GM23338 (cell line): Measurements from ENCODE around the gene COA6. TPM values are rescaled to one million over a fixed set of nuclear protein-coding genes. Genes with fewer than 3 reads are reported as not detected.

ENCODE experiments used
- ATAC-seq: fragments of 200-7000 bp; cut with Tn5 transposase; 3 replicates; pipeline ENCODE4 v1.9.1; 2020
- DNase-seq: peaks from one replicate; pipeline ENCODE4 v3.0.0-alpha.2; 2015; ENCODE audit warnings: low spot score
- H2AFZ ChIP-seq: fragments of 200-600 bp; sonication (generic); 2 replicates; pipeline ENCODE4 v1.8.0; 2016; ENCODE audit warnings: antibody characterized with exemption, mild to moderate bottlenecking, moderate library complexity
- H3F3A ChIP-seq: fragments of 200-600 bp; sonication (generic); replicated peaks from 2 replicates; pipeline ENCODE4 v1.8.0; 2017; ENCODE audit warnings: antibody characterized with exemption, mixed run types, low read depth
- H3K27ac ChIP-seq: fragments of 200-600 bp; sonication (generic); 2 replicates; pipeline ENCODE4 v1.6.1; 2016; ENCODE audit warnings: low read depth
- H3K27me3 ChIP-seq: fragments of 200-600 bp; sonication (generic); 2 replicates; pipeline ENCODE4 v1.8.0; 2016; ENCODE audit warnings: mild to moderate bottlenecking, mixed run types, moderate library complexity; ENCODE audit not compliant: insufficient read depth
- H3K36me3 ChIP-seq: fragments of 200-600 bp; sonication (generic); 2 replicates; pipeline ENCODE4 v1.8.0; 2016; ENCODE audit warnings: mild to moderate bottlenecking; ENCODE audit not compliant: insufficient read depth
- H3K4me1 ChIP-seq: fragments of 200-600 bp; sonication (generic); 2 replicates; pipeline ENCODE4 v1.8.0; 2016; ENCODE audit warnings: mild to moderate bottlenecking, moderate library complexity; ENCODE audit not compliant: insufficient read depth
- H3K4me2 ChIP-seq: fragments of 200-600 bp; sonication (generic); 2 replicates; pipeline ENCODE4 v1.7.1; 2017; ENCODE audit warnings: mixed run types
- H3K4me3 ChIP-seq: fragments of 200-600 bp; sonication (generic); 2 replicates; pipeline ENCODE4 v1.6.1; 2016; ENCODE audit warnings: mixed run types
- H3K79me2 ChIP-seq: fragments of 200-600 bp; sonication (generic); replicated peaks from 2 replicates; pipeline ENCODE4 v1.8.0; 2017; ENCODE audit warnings: mild to moderate bottlenecking; ENCODE audit not compliant: insufficient read depth
- H3K9me2 ChIP-seq: fragments of 200-600 bp; sonication (generic); 2 replicates; pipeline ENCODE4 v1.8.0; 2017; ENCODE audit not compliant: insufficient read depth
- H4K20me1 ChIP-seq: fragments of 200-600 bp; sonication (generic); replicated peaks from 2 replicates; pipeline ENCODE4 v1.8.0; 2017; ENCODE audit warnings: mild to moderate bottlenecking; ENCODE audit not compliant: insufficient read depth
- H3K27ac Mint-ChIP-seq: 2 replicates; pipeline ENCODE4 v1.8.0; 2020; ENCODE audit warnings: inconsistent platforms, mild to moderate bottlenecking, moderate library complexity, mixed read lengths
- H3K27me3 Mint-ChIP-seq: 3 replicates; pipeline ENCODE4 v1.8.0; 2022; ENCODE audit warnings: low read depth, mild to moderate bottlenecking, moderate library complexity, mixed read lengths, inconsistent platforms; ENCODE audit not compliant: insufficient read depth, poor library complexity
- H3K36me3 Mint-ChIP-seq: 3 replicates; pipeline ENCODE4 v1.8.0; 2021; ENCODE audit warnings: low read depth, mild to moderate bottlenecking, inconsistent platforms, moderate library complexity, mixed read lengths
- H3K4me1 Mint-ChIP-seq: 3 replicates; pipeline ENCODE4 v1.8.0; 2020; ENCODE audit warnings: mild to moderate bottlenecking, inconsistent platforms, mixed read lengths
- H3K4me3 Mint-ChIP-seq: 3 replicates; pipeline ENCODE4 v1.8.0; 2021; ENCODE audit warnings: moderate library complexity, mild to moderate bottlenecking, inconsistent platforms, mixed read lengths
- H3K9me3 Mint-ChIP-seq: 3 replicates; pipeline ENCODE4 v1.8.0; 2020; ENCODE audit warnings: moderate library complexity, mild to moderate bottlenecking, inconsistent platforms, mixed read lengths
- CREB1 ChIP-seq: fragments of 250-450 bp; sonication (Bioruptor Pico); IDR thresholded peaks from 2 replicates; pipeline ENCODE4 v1.5.0; 2020; ENCODE audit warnings: low read depth, mild to moderate bottlenecking, moderate library complexity
- ETS1 ChIP-seq: IDR thresholded peaks from 2 replicates; pipeline ENCODE4 v1.6.1; 2016; ENCODE audit warnings: antibody characterized with exemption
- EZH2 ChIP-seq: fragments of 200-600 bp; sonication (generic); IDR thresholded peaks from one replicate; pipeline ENCODE4 v1.8.0; 2017; ENCODE audit warnings: antibody characterized with exemption, mild to moderate bottlenecking, low read depth; ENCODE audit not compliant: unreplicated experiment
- EZH2phosphoT487 ChIP-seq: fragments of 200-600 bp; sonication (generic); IDR thresholded peaks from one replicate; pipeline ENCODE4 v1.8.1; 2018; ENCODE audit warnings: antibody characterized with exemption; ENCODE audit not compliant: unreplicated experiment
- JUNB ChIP-seq: IDR thresholded peaks from one replicate; pipeline ENCODE4 v1.6.1; 2016; ENCODE audit warnings: antibody characterized with exemption; ENCODE audit not compliant: unreplicated experiment
- POLR2AphosphoS5 ChIP-seq: IDR thresholded peaks from 2 replicates; pipeline ENCODE4 v1.6.1; 2016; ENCODE audit warnings: antibody characterized with exemption, low read depth
- STAT1 ChIP-seq: IDR thresholded peaks from one replicate; pipeline ENCODE4 v1.6.1; 2016; ENCODE audit warnings: antibody characterized with exemption; ENCODE audit not compliant: unreplicated experiment
- ZNF331 ChIP-seq: fragments of 250-450 bp; sonication (Bioruptor Pico); IDR thresholded peaks from 2 replicates; pipeline ENCODE4 v1.5.0; 2020; ENCODE audit warnings: low read depth, mild to moderate bottlenecking, moderate library complexity
- ZNF462 ChIP-seq: fragments of 250-450 bp; sonication (Bioruptor Pico); IDR thresholded peaks from 2 replicates; pipeline ENCODE4 v1.5.0; 2020; ENCODE audit warnings: mild to moderate bottlenecking, moderate library complexity
- polyA plus RNA-seq: library from polyadenylated mRNA; unstranded; fragments of >200 nt; fragmentation: Nextera tagmentation; extraction: Ambion mirVana; gene quantifications from 2 replicates; pipeline ENCODE4 v1.2.1, GENCODE V29; 2016
- total RNA-seq: library from RNA; depleted of rRNA; stranded (reverse); fragments of >200 nt; shearing (Covaris generic); gene quantifications from 2 replicates; pipeline ENCODE4 v1.2.3, GENCODE V29; 2014

COA6 gene
- total and polyA plus RNA-seq, 2 experiments from 2014 or later = 20.7 to 156 TPM

GRCh38 chr1:234406871-234407270 lies 33.6 kb downstream of the COA6 start (continued):
- TF ChIP-seq ZNF462 (CRISPR knock-in tag) (no peak), EZH2phosphoT487 (no peak)

GRCh38 chr1:234408757-234409156 lies 35.5 kb downstream of the COA6 start:
- no peaks in the 10 kb centered on the region for H3K9me2 ChIP-seq
- no peaks in the 10 kb centered on the region; the same call in 1 of the 2 replicates for H4K20me1 ChIP-seq
- no peaks in the 10 kb centered on the region for H3K79me2 ChIP-seq
- H3K4me2 ChIP-seq = no peak overlapping the region
- H3K4me3 ChIP-seq = no peak overlapping the region
- no peak overlapping the region for H2AFZ ChIP-seq
- no peaks in the 10 kb centered on the region for H3K36me3 ChIP-seq
- Mint-ChIP-seq H3K27ac (peak overlapping the region; percentile 2; the same call in 1 of the 2 replicates), H3K9me3 (no peaks in the 10 kb centered on the region), H3K4me3 (no peak overlapping the region), H3K4me1 (peaks cover 6% of the 10 kb centered on the region; the same call in 2 of the 3 replicates), H3K27me3 (peaks cover 6% of the 10 kb centered on the region), H3K36me3 (peaks cover 10% of the 10 kb centered on the region; the same call in 2 of the 3 replicates)
- DNase-seq (no peak), ATAC-seq (no peak)
- no peak overlapping the region for H3K27ac ChIP-seq
- H3K27me3 ChIP-seq = no peaks in the 10 kb centered on the region
- no peaks in the 10 kb centered on the region for H3K4me1 ChIP-seq
- no peaks in the 10 kb centered on the region for H3F3A ChIP-seq
- TF ChIP-seq ZNF462 (CRISPR knock-in tag) (no peak), STAT1 (no peak), ETS1 (no peak), JUNB (no peak), ZNF331 (CRISPR knock-in tag) (no peak), EZH2phosphoT487 (no peak), POLR2AphosphoS5 (no peak), CREB1 (CRISPR knock-in tag) (no peak), EZH2 (no peak)
